Raji (cell line): Measurements from ENCODE around the gene CHI3L1.

ENCODE experiments used
- POLR2A ChIP-seq: IDR thresholded peaks from 2 replicates; pipeline ENCODE4 v1.6.1; 2011; ENCODE audit warnings: low read depth, low read length, control low read depth; ENCODE audit not compliant: insufficient read depth

Gene CHI3L1

GRCh38 chr1:203186446-203187303 lies at the start of gene CHI3L1:
Gene CHI3L1 (minus strand): TSS chr1:203186704. CDS start chr1:203186623, 81 bp downstream.
- no peak for TF ChIP-seq POLR2A

GRCh38 chr1:203229471-203230135 lies 43.1 kb upstream of the CHI3L1 start, which contains the start of gene CHIT1:
Gene CHIT1 (minus strand): TSS chr1:203229673. CDS start chr1:203229636, 37 bp downstream.
- no peak for TF ChIP-seq POLR2A

- TF ChIP-seq POLR2A, result no peak
Observed at GRCh38 chr1:203228670-203229069, 42.2 kb upstream of the CHI3L1 start.

GRCh38 chr1:203227371-203228083 lies 41.0 kb upstream of the CHI3L1 start:
- TF ChIP-seq POLR2A, result no peak

GRCh38 chr1:203225071-203225470 lies 38.6 kb upstream of the CHI3L1 start:
- no peak for TF ChIP-seq POLR2A

GRCh38 chr1:203223012-203223775 lies 36.7 kb upstream of the CHI3L1 start:
- TF ChIP-seq POLR2A, result no peak

GRCh38 chr1:203219934-203220333 lies 33.4 kb upstream of the CHI3L1 start:
- no peak for TF ChIP-seq POLR2A

- no peak for TF ChIP-seq POLR2A
Observed at GRCh38 chr1:203219171-203219570, 32.7 kb upstream of the CHI3L1 start.

- TF ChIP-seq POLR2A, result no peak
Observed at GRCh38 chr1:203217668-203218067, 31.2 kb upstream of the CHI3L1 start.

GRCh38 chr1:203217139-203217655 lies 30.7 kb upstream of the CHI3L1 start:
- no peak for TF ChIP-seq POLR2A

- TF ChIP-seq POLR2A, result no peak
Observed at GRCh38 chr1:203216274-203217138, 30.0 kb upstream of the CHI3L1 start.

- TF ChIP-seq POLR2A, result no peak
Observed at GRCh38 chr1:203215573-203215972, 29.1 kb upstream of the CHI3L1 start.

- no peak for TF ChIP-seq POLR2A
Observed at GRCh38 chr1:203214871-203215270, 28.4 kb upstream of the CHI3L1 start.

GRCh38 chr1:203213126-203213525 lies 26.6 kb upstream of the CHI3L1 start:
- no peak for TF ChIP-seq POLR2A
